HG03139 (cell line): ENCODE data around the gene KRTAP15-1.

Experiments
- ATAC-seq: cut with Tn5 transposase; IDR thresholded peaks from one replicate; pipeline ENCODE4 v1.9.1; 2021; ENCODE audit not compliant: unreplicated experiment

KRTAP15-1 gene

GRCh38 chr21:30439975-30440374, at the start of gene KRTAP15-1:
Gene KRTAP15-1, plus strand, starts transcription at chr21:30440275. Its CDS starts 53 bp downstream, at chr21:30440328.
- no peak for ATAC-seq

GRCh38 chr21:30391492-30392025, 48.5 kb upstream of the KRTAP15-1 start:
- no peak for ATAC-seq

- no peak for ATAC-seq
Observed at GRCh38 chr21:30395731-30396130, 44.3 kb upstream of the KRTAP15-1 start, which contains the start of gene KRTAP13-1. Gene KRTAP13-1, plus strand, starts transcription at chr21:30396031. Its CDS starts 56 bp downstream, at chr21:30396087.

- ATAC-seq: no peak
Observed at GRCh38 chr21:30408782-30409494, 31.1 kb upstream of the KRTAP15-1 start.

- ATAC-seq: no peak
Observed at GRCh38 chr21:30415993-30416392, 24.1 kb upstream of the KRTAP15-1 start.

GRCh38 chr21:30425826-30426225, 14.2 kb upstream of the KRTAP15-1 start, which contains the start of gene KRTAP13-3:
Gene KRTAP13-3, minus strand, starts transcription at chr21:30425926. Its CDS starts 14 bp downstream, at chr21:30425912.
- ATAC-seq: no peak

GRCh38 chr21:30426731-30427130, 13.3 kb upstream of the KRTAP15-1 start:
- ATAC-seq: no peak

- no peak for ATAC-seq
Observed at GRCh38 chr21:30430170-30430655, 9.9 kb upstream of the KRTAP15-1 start, which contains the start of gene KRTAP13-4. Gene KRTAP13-4, plus strand, starts transcription at chr21:30430220. Its CDS starts 56 bp downstream, at chr21:30430276.

GRCh38 chr21:30434033-30434631, 5.9 kb upstream of the KRTAP15-1 start:
- ATAC-seq: no peak

- no peak for ATAC-seq
Observed at GRCh38 chr21:30437010-30437565, 3.0 kb upstream of the KRTAP15-1 start.

- ATAC-seq: no peak
Observed at GRCh38 chr21:30443226-30443625, 3.2 kb downstream of the KRTAP15-1 start.

- ATAC-seq: no peak
Observed at GRCh38 chr21:30444204-30444603, 4.1 kb downstream of the KRTAP15-1 start.

- no peak for ATAC-seq
Observed at GRCh38 chr21:30447056-30447455, 7.0 kb downstream of the KRTAP15-1 start.

- no peak for ATAC-seq
Observed at GRCh38 chr21:30448514-30448913, 8.4 kb downstream of the KRTAP15-1 start.

GRCh38 chr21:30463713-30464112, 23.6 kb downstream of the KRTAP15-1 start:
- no peak for ATAC-seq

GRCh38 chr21:30468900-30469714, 29.0 kb downstream of the KRTAP15-1 start:
- no peak for ATAC-seq

GRCh38 chr21:30478004-30478403, 37.9 kb downstream of the KRTAP15-1 start:
- no peak for ATAC-seq

- ATAC-seq: no peak
Observed at GRCh38 chr21:30479259-30479658, 39.2 kb downstream of the KRTAP15-1 start.

- no peak for ATAC-seq
Observed at GRCh38 chr21:30480145-30480544, 40.1 kb downstream of the KRTAP15-1 start, which contains the start of gene KRTAP19-1. Gene KRTAP19-1, minus strand, starts transcription at chr21:30480367. Its CDS starts 50 bp downstream, at chr21:30480317.

GRCh38 chr21:30482130-30482529, 42.1 kb downstream of the KRTAP15-1 start:
- no peak for ATAC-seq
